Brain microvascular endothelial cell (primary cell): ENCODE results near the gene CYP2A6.
"Not testable (repeated sequence)": the region's sequence is repeated elsewhere in the genome, so short reads cannot be mapped to it uniquely, and the experiment has no call there.

Source experiments
- DNase-seq: peaks from one replicate; pipeline ENCODE4 v3.0.0-alpha.2; 2020
- H3K27ac ChIP-seq: fragments of 250-450 bp; sonication (Bioruptor Pico); 2 replicates; pipeline ENCODE4 v1.5.1; 2020; ENCODE audit warnings: mild to moderate bottlenecking, moderate library complexity
- H3K27me3 ChIP-seq: fragments of 250-450 bp; sonication (Bioruptor Pico); replicated peaks from 2 replicates; pipeline ENCODE4 v1.5.1; 2020; ENCODE audit warnings: mild to moderate bottlenecking
- H3K36me3 ChIP-seq: fragments of 250-450 bp; sonication (Bioruptor Pico); replicated peaks from 2 replicates; pipeline ENCODE4 v1.5.1; 2020; ENCODE audit warnings: mild to moderate bottlenecking
- H3K4me3 ChIP-seq: 2 replicates; pipeline ENCODE4 v1.5.1; 2011; ENCODE audit warnings: low read depth, mild to moderate bottlenecking, control low read depth, low read length, moderate library complexity
- in situ Hi-C: cut with HindIII; loops from 2 replicates; pipeline ENCODE4 v1.10.0; 2017; ENCODE audit warnings: low sequenced_read_pairs, low pct_ligation_motif_present
- TF ChIP-seq, protein P1 (sequence below): IDR thresholded peaks from 2 replicates; pipeline ENCODE4 v1.5.1; 2011; ENCODE audit warnings: low read depth, mild to moderate bottlenecking, moderate library complexity, low read length, control low read depth, inconsistent platforms; ENCODE audit errors: missing control alignments

CYP2A6 gene

DNA sequence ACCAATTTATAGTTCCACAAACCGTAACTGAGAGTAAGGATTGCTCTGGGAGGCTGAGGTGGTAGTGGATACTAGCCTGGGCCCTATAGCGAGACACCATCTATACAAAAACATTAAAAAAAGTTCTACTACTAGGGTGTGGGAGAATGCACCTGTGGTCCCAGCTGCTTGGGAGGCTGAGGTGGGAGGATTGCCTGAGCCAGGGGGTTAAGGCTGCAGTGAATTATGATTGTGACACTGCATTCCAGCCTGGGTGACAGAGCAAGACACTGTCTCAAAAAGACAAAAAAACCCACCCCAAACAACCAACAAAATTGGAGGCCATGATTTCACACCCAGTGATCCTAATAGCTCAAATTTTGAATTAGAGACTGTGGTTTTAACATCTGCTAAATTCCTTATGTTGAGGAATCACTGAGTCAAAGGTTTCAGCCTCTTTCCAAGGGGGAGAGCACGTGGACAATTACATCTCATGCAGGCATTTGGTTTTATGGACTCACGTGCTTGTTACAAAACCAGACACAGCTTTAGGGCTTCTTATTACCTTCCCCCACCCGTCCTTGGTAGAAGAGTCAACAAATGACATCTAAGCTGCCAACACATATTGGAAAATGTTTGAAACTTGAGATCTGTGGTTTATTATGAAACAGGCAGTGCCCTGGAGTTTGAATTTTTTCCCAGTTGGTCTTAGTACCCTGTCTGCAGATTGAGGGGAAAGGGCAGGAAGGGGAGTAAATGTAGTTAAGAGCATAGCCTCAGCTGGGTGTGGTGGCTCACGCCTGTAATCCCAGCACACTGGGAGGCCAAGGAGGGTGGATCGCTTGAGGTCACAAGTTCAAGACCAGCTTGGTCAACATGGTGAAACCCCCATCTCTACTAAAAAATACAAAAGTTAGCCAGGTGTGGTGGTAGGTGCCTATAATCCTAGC lies 18.5 kb downstream of the CYP2A6 start:
- in situ Hi-C loops: no loop called here
- no peak overlapping the region for H3K4me3 ChIP-seq
- peak; percentile 22 for DNase-seq
- H3K36me3 ChIP-seq: no peaks in the 10 kb centered on the region
- H3K27me3 ChIP-seq: no peaks in the 10 kb centered on the region
- TF ChIP-seq, protein P1, sequence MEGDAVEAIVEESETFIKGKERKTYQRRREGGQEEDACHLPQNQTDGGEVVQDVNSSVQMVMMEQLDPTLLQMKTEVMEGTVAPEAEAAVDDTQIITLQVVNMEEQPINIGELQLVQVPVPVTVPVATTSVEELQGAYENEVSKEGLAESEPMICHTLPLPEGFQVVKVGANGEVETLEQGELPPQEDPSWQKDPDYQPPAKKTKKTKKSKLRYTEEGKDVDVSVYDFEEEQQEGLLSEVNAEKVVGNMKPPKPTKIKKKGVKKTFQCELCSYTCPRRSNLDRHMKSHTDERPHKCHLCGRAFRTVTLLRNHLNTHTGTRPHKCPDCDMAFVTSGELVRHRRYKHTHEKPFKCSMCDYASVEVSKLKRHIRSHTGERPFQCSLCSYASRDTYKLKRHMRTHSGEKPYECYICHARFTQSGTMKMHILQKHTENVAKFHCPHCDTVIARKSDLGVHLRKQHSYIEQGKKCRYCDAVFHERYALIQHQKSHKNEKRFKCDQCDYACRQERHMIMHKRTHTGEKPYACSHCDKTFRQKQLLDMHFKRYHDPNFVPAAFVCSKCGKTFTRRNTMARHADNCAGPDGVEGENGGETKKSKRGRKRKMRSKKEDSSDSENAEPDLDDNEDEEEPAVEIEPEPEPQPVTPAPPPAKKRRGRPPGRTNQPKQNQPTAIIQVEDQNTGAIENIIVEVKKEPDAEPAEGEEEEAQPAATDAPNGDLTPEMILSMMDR: no peak
- no peak overlapping the region for H3K27ac ChIP-seq

DNA sequence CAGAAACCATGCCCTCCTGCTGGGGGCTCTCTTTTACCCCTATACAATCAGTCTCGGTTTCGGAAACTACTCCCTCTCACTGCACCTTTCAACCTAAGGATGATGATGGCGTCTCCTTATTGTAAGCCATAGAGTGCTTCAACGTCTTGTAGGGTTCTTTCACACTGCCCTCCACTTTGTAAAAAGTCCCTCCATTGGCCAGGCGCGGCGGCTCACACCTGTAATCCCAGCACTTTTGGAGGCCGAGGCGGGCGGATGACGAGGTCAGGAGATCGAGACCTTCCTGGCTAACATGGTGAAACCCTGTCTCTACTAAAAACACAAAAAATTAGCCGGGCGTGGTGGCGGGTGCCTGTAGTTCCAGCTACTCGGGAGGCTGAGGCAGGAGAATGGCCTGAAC lies 19.5 kb downstream of the CYP2A6 start:
- H3K4me3 ChIP-seq, H3K27me3 ChIP-seq, in situ Hi-C loops, H3K27ac ChIP-seq, H3K36me3 ChIP-seq, DNase-seq: not testable (repeated sequence)

- in situ Hi-C loops: no loop called here
- H3K27ac ChIP-seq: no peak overlapping the region
- H3K4me3 ChIP-seq: no peak overlapping the region
- no peaks in the 10 kb centered on the region for H3K27me3 ChIP-seq
- TF ChIP-seq, protein P1: no peak
- no peaks in the 10 kb centered on the region for H3K36me3 ChIP-seq
- DNase-seq: no peak
Observed at GRCh38 chr19:40829205-40829604, 21.0 kb downstream of the CYP2A6 start.

DNA sequence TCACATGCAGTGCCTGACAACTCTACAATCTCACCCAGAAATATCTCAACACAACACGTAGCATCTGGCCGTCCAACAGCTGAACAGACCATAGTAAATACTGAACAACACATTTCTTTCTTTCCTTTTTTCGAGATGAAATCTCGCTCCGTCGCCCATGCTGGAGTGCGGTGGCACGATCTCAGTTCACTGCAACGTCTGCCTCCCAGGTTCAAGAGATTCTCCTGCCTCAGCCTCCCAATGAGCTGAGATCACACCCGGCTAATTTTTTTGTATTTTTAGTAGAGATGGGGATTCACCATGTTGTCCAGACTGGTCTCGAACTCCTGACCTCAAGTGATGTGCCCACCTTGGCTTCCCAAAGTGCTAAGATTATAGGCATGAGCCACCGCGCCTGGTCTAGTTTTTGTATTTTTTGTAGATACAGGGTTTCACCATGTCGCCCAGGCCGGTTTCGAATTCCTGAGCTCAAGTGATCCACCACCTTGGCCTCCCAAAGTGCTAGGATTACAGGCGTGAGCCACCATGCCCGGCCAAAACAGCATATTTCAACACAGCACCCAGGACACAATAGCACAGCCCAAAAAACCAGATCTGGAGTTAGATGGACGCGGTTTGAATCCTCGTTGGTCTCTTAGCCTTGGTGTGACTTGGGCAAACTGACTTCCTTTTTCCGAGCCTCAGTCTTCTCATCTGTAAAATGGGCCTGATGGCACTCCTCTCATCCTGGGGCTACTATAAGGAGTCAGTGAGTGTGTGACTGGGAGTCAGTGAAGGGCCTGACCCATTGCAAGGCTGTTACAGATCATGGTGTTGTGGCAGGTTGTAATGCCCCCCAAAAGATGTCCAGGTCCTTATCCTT lies 22.6 kb downstream of the CYP2A6 start:
- H3K36me3 ChIP-seq: no peaks in the 10 kb centered on the region
- no peak overlapping the region for H3K27ac ChIP-seq
- DNase-seq: no peak
- TF ChIP-seq, protein P1: no peak
- H3K4me3 ChIP-seq: no peak overlapping the region
- no peaks in the 10 kb centered on the region for H3K27me3 ChIP-seq
- in situ Hi-C loops: no loop called here

GRCh38 chr19:40826699-40827385 lies 23.4 kb downstream of the CYP2A6 start:
- H3K27ac ChIP-seq: not testable (repeated sequence)

DNA sequence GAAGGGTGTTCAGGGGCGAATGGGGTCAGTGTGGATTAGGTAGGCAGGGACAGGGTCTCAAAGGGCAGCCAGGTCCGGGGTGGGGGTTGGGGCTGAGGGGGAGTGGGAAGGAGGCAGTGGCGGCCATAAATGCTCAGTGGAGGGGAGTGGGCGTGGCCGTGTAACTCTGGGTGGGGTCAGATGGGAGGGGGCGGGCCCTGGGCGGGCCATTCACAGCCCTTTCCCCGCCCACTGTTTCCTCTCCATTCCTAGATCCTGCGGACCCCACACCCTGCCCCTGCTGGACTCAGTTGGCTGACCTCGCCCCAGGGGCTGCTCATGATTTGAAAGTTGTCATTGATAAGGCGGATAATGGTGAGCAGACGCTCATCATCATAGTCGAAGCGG lies 23.9 kb downstream of the CYP2A6 start:
- in situ Hi-C loops, H3K27me3 ChIP-seq, H3K4me3 ChIP-seq, H3K27ac ChIP-seq, DNase-seq, H3K36me3 ChIP-seq: not testable (repeated sequence)

More at GRCh38 chr19:40826699-40827385, 23.4 kb downstream of the CYP2A6 start:
- DNase-seq, H3K36me3 ChIP-seq, H3K4me3 ChIP-seq, in situ Hi-C loops, H3K27me3 ChIP-seq: not testable (repeated sequence)

DNA sequence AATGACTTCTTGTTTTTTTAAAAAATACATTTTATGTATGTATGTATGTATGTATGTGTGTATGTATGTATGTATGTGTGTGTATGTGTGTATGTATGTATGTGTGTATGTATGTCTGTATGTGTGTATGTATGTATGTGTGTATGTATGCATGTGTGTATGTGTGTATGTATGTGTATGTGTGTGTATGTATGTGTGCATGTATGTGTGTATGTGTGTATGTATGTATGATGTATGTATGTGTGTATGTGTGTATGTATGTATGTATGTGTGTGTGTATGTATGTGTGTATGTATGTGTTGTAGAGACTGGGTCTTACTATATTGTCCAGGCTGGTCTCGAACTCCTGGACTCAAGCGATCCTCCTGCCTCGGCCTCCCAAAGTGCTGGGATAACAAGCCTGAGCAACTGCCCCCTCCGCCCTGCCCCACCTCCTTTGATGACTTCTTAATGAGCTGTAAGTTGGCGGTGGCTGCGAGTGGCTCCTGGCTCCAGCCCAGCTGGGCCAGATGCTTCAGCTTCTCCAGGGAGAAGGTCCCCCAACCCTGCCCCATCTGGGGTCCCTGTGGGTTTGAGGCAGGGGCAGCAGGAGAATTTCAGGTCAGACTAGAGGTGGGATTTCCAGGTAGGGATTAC lies 24.7 kb downstream of the CYP2A6 start:
- H3K27me3 ChIP-seq, H3K4me3 ChIP-seq, H3K27ac ChIP-seq, DNase-seq, H3K36me3 ChIP-seq, in situ Hi-C loops: not testable (repeated sequence)

DNA sequence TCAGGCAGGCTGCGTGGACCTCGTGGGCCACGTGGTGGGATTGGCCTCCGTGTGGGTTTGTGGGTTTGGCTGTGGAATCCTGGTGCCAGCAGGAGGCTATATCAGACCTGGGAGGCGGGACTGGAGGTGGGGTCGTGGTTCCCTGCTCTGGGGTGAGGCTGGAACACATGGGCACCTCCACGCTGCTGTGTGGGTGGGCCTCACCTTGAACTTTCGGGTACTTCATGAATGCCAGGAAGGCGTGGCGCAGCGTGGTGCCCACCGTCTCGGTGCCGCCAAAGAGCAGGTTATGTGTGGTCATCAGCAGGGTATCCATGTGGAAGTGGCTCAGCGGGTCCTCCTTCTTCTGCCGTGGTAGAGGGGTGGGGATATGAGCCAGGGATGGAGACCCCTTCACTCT lies 25.3 kb downstream of the CYP2A6 start:
- H3K36me3 ChIP-seq, in situ Hi-C loops, H3K4me3 ChIP-seq, H3K27ac ChIP-seq, DNase-seq, H3K27me3 ChIP-seq: not testable (repeated sequence)

GRCh38 chr19:40822704-40823553 lies 27.3 kb downstream of the CYP2A6 start:
- H3K4me3 ChIP-seq, in situ Hi-C loops, H3K36me3 ChIP-seq, H3K27me3 ChIP-seq, H3K27ac ChIP-seq: not testable (repeated sequence)
- peak; percentile 42 for DNase-seq
